Aorta (tissue), 5 donors: ENCODE results near the gene PTGDR2. TPM values are rescaled to one million over a fixed set of nuclear protein-coding genes. Genes with fewer than 3 reads are reported as not detected.

Source experiments
- ATAC-seq: fragments of 200-7000 bp; cut with Tn5 transposase; one replicate; pipeline ENCODE4 v1.9.1; 2022; ENCODE audit warnings: moderate library complexity; ENCODE audit not compliant: low FRiP score
- DNase-seq, 2 donors: peaks; one replicate each; pipeline ENCODE4 v3.0.0-alpha.2; 2020
- H3K27ac ChIP-seq, 2 donors: one replicate each; pipeline ENCODE4 v1.5.1; 2013; ENCODE audit warnings: low read length in 2 of 2, mild to moderate bottlenecking in 2 of 2, moderate library complexity in 2 of 2, control low read depth in 1 of 2, inconsistent platforms in 1 of 2, low read depth in 1 of 2
- H3K27me3 ChIP-seq, 2 donors: one replicate each; pipeline ENCODE4 v1.6.1; 2013; ENCODE audit warnings: control low read depth in 1 of 2, low read length in 1 of 2, mild to moderate bottlenecking in 1 of 2, moderate library complexity in 1 of 2; ENCODE audit not compliant: insufficient read depth in 2 of 2, control insufficient read depth in 1 of 2
- H3K36me3 ChIP-seq, 2 donors: one replicate each; pipeline ENCODE4 v1.6.1; 2013; ENCODE audit warnings: control low read depth in 1 of 2, low read length in 1 of 2, mild to moderate bottlenecking in 1 of 2; ENCODE audit not compliant: insufficient read depth in 2 of 2, control insufficient read depth in 1 of 2
- H3K4me1 ChIP-seq, 2 donors: one replicate each; pipeline ENCODE4 v1.6.1; 2013; ENCODE audit warnings: low read length in 2 of 2, control low read depth in 1 of 2, mild to moderate bottlenecking in 1 of 2, moderate library complexity in 1 of 2; ENCODE audit not compliant: insufficient read depth in 2 of 2, control insufficient read depth in 1 of 2
- H3K4me3 ChIP-seq, 2 donors: one replicate each; pipeline ENCODE4 v1.5.1; 2013; ENCODE audit warnings: low read length in 2 of 2, control low read depth in 1 of 2, mild to moderate bottlenecking in 1 of 2
- H3K9me3 ChIP-seq: one replicate; pipeline ENCODE4 v1.6.1; 2013; ENCODE audit warnings: mild to moderate bottlenecking, low read length; ENCODE audit not compliant: control insufficient read depth
- WGBS, 2 donors: extraction: QIAGEN DNeasy Blood & Tissue Kit; methylation state at CpG; one replicate each; pipeline ENCODE4 v1.1.7; 2013; 5-methylcytosine and 5-hydroxymethylcytosine counted together
- intact Hi-C, 2 donors: fragments of 100-400 bp; cut with DNase I; formaldehyde crosslinking; loops; one replicate each; pipeline versions ENCODE4 v1.14.2 to v1.15.0; 2022
- polyA plus RNA-seq, 2 donors: library from polyadenylated mRNA; stranded (reverse); fragments of 200-250 nt; gene quantifications; one replicate each; pipeline ENCODE4 v1.2.3, GENCODE V29; 2013
- total RNA-seq, 2 donors: library from RNA; stranded (reverse); fragmentation: NEBNext Ultra II Directional; extraction: Animal tissue kit (Norgen Biotek cat#: 25700); gene quantifications; one replicate each; pipeline ENCODE4 v1.2.1, GENCODE V29; 2021
- donor health status: healthy with polysubstance abuse.
- donor health status: Bipolar disorder and iron deficiency.
- donor health status: DM: no; HTN: no; CAD: no.
- donor health status: DM: no; HTN: no; CAD: no.
- donor health status: DM: yes; HTN: yes; CAD: no.

Gene PTGDR2
- total and polyA plus RNA-seq, 4 donors = 0.10 to 0.25 (median 0.17) TPM

DNA sequence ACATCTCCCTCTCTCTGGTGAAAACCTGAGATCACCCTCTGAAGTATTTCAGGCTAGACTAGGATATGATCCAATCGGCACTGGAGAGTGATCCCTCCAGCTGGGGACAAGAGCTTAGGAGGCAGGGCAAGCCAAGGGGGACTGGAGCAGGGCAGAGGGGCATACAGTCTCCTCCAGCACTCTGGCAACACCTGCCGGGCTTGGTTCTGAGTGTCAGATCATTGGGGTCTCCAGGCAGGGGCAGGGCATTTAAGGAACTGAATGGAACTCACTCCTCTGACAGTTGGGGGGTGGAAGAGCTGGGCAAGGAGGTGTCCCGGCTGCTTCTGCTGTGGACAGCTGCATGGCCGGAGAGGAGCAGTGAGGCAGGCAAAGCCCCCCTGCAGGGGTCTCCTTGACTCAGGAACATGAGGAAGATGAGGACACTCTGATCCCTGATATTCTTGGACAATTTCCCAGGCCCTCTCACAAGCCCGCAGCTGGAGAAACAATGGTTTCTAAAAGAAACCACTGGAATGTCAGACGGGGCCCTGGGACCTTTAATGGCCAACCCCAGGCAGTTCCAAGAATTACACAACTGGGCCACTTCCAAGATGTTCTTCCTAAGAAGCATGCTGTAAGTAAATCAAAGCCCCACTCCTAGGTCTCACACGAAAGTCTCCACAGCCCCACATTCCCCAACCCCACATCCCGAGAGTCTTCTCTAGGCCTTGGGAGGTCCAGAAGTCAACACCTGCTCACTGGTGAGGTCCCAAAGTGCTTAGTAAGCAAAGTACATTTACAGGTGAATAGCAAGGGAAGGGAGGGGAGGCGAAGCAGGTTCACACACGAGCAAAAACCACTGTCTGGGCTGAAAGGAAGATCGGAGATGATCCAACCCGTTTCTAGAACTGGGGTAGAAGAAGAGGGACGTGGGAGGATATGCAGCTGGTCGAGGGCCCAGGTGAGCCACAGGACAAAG, 15.0 kb downstream of the PTGDR2 start:
- 41 to 42% methylated on average over 14 of the region's 14 CpGs for WGBS, 2 donors
- no peak for DNase-seq
- intact Hi-C loops = loop anchor here (5.0 to 10.0 kb wide), 4 partner anchors 67 to 554 kb away; partner anchors contain the start of genes PRPF19 (in 2 of the 2), TMEM216 (in 1 of the 2) and VPS37C (in 1 of the 2)
- no peaks in the 10 kb centered on the region for H3K36me3 ChIP-seq
- no peaks in the 10 kb centered on the region for H3K9me3 ChIP-seq
- H3K27ac ChIP-seq = no peak overlapping the region
- no peaks in the 10 kb centered on the region for H3K27me3 ChIP-seq
- peaks cover 0 to 7% of the 10 kb centered on the region in 2 donors for H3K4me1 ChIP-seq
- peak; percentile 23 for ATAC-seq
- H3K4me3 ChIP-seq = no peak overlapping the region

DNA sequence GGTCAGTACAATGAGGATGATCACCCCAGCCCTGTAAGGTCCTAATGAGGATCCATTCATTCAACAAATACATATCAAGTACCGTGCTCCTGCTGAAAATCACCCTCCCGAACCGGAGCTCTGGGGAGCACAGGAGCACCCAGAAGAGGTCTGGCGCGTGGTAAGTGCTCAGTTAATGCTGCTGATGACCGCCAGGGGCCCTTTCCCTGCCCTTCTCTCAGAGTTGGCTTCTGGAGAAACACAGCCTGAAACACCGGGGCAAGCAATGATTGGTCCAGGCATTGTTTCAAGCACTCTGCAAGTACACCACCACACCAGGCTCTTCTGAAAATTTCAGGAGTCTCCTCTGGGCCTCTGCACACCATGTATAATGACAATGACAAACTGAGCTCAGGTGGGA, 17.6 kb downstream of the PTGDR2 start:
- H3K4me3 ChIP-seq = no peak overlapping the region
- no peak overlapping the region for H3K27ac ChIP-seq
- no peaks in the 10 kb centered on the region for H3K27me3 ChIP-seq
- intact Hi-C loops = no loop called here
- WGBS, 2 donors = 71 to 74% methylated on average over 7 of the region's 7 CpGs
- no peak for DNase-seq
- no peaks in the 10 kb centered on the region for H3K9me3 ChIP-seq
- H3K4me1 ChIP-seq = peaks cover 0 to 3% of the 10 kb centered on the region in 2 donors
- ATAC-seq = no peak
- H3K36me3 ChIP-seq = no peaks in the 10 kb centered on the region

GRCh38 chr11:60836866-60837515, 18.8 kb downstream of the PTGDR2 start:
- DNase-seq = no peak
- ATAC-seq = no peak
- Histone ChIP-seq H3K27me3 (no peaks in the 10 kb centered on the region), H3K27ac (no peak overlapping the region), H3K4me1 (peaks cover 0 to 3% of the 10 kb centered on the region in 2 donors), H3K4me3 (no peak overlapping the region), H3K36me3 (no peaks in the 10 kb centered on the region), H3K9me3 (no peaks in the 10 kb centered on the region)
- WGBS, 2 donors = 69 to 79% methylated on average over 9 of the region's 9 CpGs
- intact Hi-C loops = no loop called here

DNA sequence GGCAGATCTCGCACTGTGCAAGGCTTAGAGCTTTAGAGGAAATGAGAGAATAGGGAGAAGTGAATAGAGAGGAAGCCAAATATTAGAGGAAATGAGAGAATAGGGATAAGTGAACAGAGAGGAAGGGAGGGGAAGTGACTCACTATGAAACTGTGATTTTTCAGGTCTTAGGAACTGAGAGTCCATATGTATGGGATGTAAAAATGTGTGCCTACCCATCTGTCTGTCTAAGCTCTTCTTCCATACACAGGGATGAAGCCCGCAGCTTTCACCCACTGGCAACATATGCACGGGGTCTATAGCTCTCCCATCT, 20.3 kb downstream of the PTGDR2 start:
- ATAC-seq (no peak), DNase-seq (no peak)
- H3K4me3 ChIP-seq = no peak overlapping the region
- no peak overlapping the region for H3K27ac ChIP-seq
- WGBS, 2 donors = 82 to 92% methylated on average over 3 of the region's 3 CpGs
- no peaks in the 10 kb centered on the region for H3K9me3 ChIP-seq
- intact Hi-C loops = no loop called here
- no peaks in the 10 kb centered on the region for H3K27me3 ChIP-seq
- no peaks in the 10 kb centered on the region for H3K4me1 ChIP-seq
- no peaks in the 10 kb centered on the region for H3K36me3 ChIP-seq

DNA sequence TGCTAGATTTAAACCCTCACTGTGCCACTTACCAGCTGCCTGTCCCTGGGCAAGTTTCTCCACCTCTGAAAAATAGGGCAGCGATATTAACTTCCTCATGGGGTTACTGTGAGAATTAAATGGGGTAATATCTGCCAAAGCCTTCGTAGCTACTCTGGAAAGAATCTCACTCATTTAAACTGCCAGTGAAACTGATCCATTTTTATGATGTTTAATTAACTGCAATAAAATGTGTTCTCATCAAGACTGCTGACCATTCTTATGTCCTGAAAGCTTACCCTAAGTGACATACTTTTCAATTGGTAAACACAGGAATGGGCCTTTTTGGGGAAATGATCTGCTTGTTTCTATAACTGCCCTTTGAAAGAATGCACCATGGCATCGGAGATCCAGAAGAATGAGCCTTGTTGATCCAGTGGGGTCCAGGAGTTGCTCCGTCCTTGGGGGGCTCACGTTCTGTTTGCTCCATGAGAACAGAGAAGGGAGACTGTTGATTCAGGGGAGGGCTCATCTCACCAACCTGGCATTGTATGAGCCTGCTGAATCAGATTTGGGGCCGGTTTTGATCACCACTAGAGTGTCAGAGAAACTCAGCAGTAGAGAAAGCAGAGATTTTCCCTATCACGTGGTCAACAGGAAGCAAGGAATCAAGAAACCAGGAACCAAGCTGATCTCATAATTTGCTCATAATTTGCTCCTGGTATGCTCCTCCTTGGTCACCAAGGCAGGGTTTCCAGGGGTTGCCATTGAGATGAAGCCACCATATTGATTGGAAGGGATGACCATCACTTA, 20.8 kb downstream of the PTGDR2 start:
- Histone ChIP-seq H3K27ac (no peak overlapping the region), H3K9me3 (no peaks in the 10 kb centered on the region), H3K4me3 (no peak overlapping the region), H3K36me3 (no peaks in the 10 kb centered on the region), H3K4me1 (no peaks in the 10 kb centered on the region), H3K27me3 (no peaks in the 10 kb centered on the region)
- intact Hi-C loops = loop anchor here in 1 of 2 donors (5.0 kb wide), 1 partner anchor 297 kb away; no protein-coding TSS in a partner anchor
- WGBS, 2 donors = 56 to 64% methylated on average over 7 of the region's 7 CpGs
- no peak for ATAC-seq
- DNase-seq = no peak

DNA sequence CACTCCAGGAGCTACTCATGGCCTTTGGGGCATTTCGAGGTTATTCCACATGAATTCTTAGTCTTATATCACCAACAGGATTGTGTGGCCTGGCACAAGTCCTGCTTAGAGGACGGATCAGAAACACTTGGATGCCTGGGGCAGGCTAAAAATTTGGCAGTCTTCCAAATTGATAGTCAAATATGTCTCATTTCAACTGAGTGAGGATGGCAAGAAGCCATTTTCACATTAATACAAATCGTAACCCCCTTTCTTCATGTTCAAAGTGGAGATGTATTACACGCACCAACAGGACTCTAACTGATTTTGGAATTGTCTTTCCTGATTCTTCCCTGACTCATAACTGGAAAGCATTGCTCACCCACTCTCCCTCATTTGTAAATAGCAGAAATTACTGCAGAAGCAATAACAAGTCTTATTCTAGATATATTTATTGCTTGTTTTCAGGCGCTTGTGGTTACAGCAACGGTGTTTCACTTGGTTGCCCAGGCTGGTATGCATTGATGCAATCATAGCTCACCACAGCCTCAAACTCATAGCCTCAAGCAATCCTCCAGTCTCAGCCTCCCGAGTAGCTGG, 24.2 kb downstream of the PTGDR2 start:
- ATAC-seq (no peak), DNase-seq (no peak)
- Histone ChIP-seq H3K27ac (no peak overlapping the region), H3K4me3 (no peak overlapping the region), H3K4me1 (no peaks in the 10 kb centered on the region), H3K9me3 (no peaks in the 10 kb centered on the region), H3K36me3 (no peaks in the 10 kb centered on the region), H3K27me3 (no peaks in the 10 kb centered on the region)
- WGBS, 2 donors = 35 to 42% methylated on average over 7 of the region's 7 CpGs
- intact Hi-C loops = loop anchor here (1.0 to 5.0 kb wide), 4 partner anchors 68 to 355 kb away; no protein-coding TSS in a partner anchor

GRCh38 chr11:60831143-60831500, 24.6 kb downstream of the PTGDR2 start:
- no peaks in the 10 kb centered on the region for H3K36me3 ChIP-seq
- intact Hi-C loops = loop anchor here (1.0 to 5.0 kb wide), 3 partner anchors 68 to 354 kb away; no protein-coding TSS in a partner anchor

DNA sequence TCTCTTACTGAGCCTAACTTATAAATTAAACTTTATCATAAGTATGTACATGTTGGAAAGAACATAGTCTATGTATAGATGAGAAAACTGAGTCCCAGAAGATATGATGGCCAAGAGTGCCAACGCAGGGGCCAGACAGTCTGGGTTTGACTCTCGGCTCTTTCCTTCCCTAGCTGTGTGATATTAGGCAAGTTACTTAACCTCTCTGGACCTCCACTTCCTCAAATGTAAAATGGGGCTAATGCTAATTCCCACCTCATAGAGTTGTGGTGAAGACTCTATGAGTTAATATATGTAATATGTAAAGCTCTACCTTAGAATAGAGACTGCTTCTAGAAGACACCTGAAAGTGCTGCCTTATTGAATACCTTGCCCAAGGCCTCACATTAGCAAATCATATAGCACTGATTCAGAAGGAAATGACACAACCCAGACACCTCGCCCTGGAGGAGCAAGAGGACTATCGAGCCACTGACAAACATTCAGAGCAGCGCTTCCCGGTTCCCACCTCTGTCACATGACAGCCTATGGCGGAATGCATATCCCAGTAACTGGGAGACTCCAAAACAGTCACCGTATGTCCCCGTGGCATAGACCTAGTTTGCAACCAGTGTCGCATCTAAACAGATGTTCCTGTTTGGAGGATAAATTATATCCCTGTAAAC, 25.1 kb downstream of the PTGDR2 start:
- Histone ChIP-seq H3K27me3 (no peaks in the 10 kb centered on the region), H3K27ac (no peak overlapping the region), H3K36me3 (no peaks in the 10 kb centered on the region), H3K4me1 (no peaks in the 10 kb centered on the region), H3K4me3 (no peak overlapping the region), H3K9me3 (no peaks in the 10 kb centered on the region)
- intact Hi-C loops = loop anchor here (1.0 to 5.0 kb wide), 3 partner anchors 69 to 354 kb away; no protein-coding TSS in a partner anchor
- ATAC-seq = no peak
- no peak for DNase-seq
- 39 to 43% methylated on average over 10 of the region's 10 CpGs for WGBS, 2 donors

More at GRCh38 chr11:60831143-60831500, 24.6 kb downstream of the PTGDR2 start:
- peak; percentile 85 to 95 for DNase-seq
- Histone ChIP-seq H3K27ac (no peak overlapping the region), H3K9me3 (no peaks in the 10 kb centered on the region), H3K4me1 (no peaks in the 10 kb centered on the region), H3K27me3 (no peaks in the 10 kb centered on the region), H3K4me3 (no peak overlapping the region)
- peak; percentile 88 for ATAC-seq
- WGBS, 2 donors = 13 to 15% methylated on average over 8 of the region's 8 CpGs
